Hindlimb muscle (tissue), 1 donor: ENCODE results near the gene NEU4. TPM values are rescaled to one million over a fixed set of nuclear protein-coding genes. Genes with fewer than 3 reads are reported as not detected.
"Not testable (repeated sequence)": the region's sequence is repeated elsewhere in the genome, so short reads cannot be mapped to it uniquely, and the experiment has no call there.

ENCODE experiments used
- DNase-seq: peaks from one replicate; pipeline ENCODE4 v3.0.0-alpha.2; 2013
- polyA plus RNA-seq: library from polyadenylated mRNA; unstranded; fragments of 120-200 nt; gene quantifications from one replicate; pipeline ENCODE4 v1.2.1, GENCODE V29; 2013; ENCODE audit not compliant: insufficient read length

The NEU4 gene
- polyA plus RNA-seq, 1 donor = 6.7 TPM

DNA sequence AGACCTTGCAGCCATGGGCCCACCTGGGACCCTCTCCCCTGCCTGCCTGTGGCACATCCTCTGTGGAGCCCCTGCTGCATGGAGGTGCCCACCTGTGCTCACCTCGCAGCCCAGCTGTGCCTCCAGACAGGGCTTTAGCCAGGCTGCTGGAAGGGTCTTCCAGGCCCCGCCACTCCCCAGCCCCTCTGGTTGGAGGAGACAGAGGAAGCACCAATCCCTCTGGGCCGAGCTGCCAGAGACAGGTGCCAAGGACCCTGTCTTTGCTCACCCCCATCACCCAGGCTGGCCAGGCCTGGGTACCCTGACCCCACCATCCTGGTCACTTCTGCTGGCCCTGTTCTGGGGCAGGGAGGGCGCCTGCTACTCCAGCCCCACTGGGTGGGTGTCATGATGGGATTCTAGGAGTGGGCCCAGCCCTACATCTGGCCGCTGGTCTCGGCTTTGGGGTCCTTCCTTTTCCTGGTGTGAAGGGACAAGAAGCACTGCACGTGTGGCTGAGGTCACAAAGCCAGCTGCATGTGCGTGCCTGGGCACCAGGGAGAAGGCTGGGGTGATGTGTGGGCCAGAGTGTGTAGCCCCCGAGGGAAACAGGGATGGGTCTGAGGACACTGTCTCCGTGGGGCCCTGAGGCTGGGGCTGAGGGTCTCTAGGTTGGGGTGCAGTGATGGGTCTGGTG lies 9.3 kb upstream of the NEU4 start:
- no peak for DNase-seq

DNA sequence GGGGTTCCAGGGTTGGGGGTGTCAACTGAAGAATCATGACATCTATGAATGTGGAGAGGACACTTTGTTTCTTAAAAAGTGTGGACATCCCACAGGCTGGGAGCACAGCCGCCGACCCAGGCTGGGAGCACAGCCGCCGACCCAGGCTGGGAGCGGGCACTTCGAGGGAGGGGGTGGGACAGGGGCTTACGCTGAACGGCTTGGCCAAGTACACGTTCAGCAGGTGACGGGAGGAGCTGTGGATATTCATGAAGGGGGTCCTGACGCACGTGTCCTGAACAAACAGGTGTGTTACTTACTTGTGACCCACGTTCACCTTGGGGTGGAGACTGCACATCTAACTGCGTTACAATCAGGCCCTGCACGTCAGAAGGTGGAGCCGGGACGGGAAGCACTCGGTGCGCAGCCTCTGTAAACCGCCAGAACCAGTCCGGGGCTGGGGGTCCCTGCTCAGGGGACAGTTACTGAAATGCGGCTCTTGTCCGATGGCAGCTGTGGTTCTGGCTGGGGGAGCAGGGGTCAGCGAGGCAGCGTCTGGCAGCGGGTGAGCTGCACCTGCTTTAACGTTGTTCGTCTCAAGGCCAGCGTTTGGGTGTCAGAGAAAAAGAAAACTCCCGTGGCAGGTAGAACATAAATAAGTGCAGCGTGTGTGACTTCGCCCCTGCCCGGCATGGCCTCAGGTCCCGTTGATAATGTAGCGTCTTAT lies 8.6 kb upstream of the NEU4 start:
- DNase-seq = not testable (repeated sequence)

DNA sequence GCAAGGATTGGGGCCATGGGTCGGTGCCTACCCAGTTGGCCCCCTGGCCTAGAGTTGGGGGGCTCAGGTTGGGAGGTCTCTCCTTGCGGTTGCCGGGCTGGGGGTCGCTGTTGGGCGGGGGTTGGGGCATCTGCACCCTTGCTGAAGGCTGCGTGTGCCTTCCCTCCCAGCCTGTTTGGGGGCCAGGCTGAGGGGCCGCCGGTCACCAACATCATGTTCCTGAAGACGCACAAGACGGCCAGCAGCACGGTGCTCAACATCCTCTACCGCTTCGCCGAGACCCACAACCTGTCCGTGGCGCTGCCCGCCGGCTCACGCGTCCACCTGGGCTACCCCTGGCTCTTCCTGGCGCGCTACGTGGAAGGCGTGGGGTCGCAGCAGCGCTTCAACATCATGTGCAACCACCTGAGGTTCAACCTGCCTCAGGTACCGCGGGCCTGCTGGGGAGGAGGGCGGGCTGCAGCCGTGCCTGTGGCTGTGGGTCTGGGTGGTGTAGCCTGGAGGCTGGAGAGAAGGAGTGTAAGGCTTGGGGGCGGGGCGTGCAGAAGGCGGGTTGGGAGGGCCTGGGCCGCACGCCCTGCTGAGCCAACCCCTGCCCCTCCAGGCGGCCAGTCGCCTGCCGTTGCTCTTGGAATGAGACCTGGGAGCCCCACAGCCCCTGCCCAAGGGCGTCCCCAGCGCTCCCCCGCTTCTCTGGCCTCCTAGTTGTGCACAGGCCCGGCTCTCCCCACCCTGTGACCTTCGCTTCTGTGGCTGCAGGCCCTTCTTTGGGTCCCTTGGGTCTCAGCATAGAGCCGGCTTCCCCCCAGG lies 7.2 kb upstream of the NEU4 start:
- no peak for DNase-seq

DNA sequence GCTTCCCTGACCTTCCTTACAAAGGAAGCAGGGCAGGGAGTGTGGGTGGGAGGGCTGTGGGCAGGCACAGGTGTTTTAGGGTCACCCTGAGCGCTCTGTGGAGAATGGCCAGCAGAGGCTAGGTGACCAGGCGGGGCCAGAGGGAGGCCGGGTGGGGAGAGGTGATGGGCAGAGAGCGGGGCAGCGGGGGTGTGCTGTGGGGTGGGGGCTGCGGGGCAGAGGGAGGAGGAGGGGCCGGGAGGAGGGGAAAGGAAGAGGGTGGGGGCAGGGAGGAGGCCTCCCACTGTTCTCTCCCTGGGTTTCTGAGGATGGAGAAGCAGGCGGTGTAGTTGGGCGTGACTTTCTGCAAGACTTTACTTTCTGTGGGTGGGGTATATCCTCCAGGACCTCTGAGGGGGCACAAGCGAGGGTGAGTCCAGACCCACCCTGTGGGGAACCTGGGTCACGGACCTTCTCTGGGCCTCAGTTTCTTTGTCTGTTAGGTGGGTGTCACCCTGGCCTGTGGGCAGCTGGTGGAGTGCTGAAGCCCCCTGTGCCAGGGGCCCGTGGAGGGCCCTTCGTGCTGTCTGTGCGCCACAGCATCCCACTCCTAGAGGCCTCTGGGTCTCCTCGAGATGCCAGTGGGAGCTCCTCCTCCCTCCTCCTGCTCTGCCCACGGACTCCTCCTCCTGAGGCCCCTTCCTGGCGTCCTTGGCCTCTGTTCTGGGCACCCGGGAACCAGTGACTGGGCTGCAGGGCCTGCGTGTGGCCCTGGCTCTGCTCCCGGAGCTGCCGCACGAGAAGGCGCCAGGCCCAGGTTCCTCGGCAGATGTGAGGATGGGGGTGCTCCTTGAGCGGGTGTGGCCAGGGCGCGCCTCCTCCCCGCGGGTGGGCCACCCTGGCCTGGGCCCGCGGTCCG lies 6.3 kb upstream of the NEU4 start:
- DNase-seq = no peak

DNA sequence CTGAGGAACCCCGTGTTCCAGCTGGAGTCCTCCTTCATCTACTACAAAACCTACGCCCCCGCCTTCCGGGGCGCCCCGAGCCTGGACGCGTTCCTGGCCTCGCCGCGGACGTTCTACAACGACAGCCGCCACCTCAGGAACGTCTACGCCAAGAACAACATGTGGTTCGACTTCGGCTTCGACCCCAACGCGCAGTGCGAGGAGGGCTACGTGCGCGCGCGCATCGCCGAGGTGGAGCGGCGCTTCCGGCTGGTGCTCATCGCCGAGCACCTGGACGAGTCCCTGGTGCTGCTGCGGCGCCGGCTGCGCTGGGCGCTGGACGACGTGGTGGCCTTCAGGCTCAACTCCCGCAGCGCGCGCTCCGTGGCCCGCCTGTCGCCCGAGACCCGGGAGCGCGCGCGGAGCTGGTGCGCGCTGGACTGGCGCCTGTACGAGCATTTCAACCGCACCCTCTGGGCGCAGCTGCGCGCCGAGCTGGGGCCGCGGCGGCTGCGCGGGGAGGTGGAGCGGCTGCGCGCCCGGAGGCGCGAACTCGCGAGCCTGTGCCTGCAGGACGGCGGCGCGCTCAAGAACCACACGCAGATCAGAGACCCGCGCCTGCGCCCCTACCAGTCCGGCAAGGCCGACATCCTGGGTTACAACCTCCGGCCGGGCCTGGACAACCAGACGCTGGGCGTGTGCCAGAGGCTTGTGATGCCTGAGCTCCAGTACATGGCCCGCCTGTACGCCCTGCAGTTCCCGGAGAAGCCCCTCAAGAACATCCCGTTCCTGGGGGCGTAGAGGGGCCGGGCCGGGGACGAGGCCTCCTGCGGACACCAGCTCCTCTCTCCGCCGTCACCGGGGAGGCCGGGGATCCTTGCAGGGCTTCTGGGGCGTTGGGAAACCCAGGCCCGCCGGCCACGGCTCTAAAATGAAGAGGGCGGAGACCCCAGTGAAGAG lies 5.3 kb upstream of the NEU4 start:
- DNase-seq = peak; percentile 79

DNA sequence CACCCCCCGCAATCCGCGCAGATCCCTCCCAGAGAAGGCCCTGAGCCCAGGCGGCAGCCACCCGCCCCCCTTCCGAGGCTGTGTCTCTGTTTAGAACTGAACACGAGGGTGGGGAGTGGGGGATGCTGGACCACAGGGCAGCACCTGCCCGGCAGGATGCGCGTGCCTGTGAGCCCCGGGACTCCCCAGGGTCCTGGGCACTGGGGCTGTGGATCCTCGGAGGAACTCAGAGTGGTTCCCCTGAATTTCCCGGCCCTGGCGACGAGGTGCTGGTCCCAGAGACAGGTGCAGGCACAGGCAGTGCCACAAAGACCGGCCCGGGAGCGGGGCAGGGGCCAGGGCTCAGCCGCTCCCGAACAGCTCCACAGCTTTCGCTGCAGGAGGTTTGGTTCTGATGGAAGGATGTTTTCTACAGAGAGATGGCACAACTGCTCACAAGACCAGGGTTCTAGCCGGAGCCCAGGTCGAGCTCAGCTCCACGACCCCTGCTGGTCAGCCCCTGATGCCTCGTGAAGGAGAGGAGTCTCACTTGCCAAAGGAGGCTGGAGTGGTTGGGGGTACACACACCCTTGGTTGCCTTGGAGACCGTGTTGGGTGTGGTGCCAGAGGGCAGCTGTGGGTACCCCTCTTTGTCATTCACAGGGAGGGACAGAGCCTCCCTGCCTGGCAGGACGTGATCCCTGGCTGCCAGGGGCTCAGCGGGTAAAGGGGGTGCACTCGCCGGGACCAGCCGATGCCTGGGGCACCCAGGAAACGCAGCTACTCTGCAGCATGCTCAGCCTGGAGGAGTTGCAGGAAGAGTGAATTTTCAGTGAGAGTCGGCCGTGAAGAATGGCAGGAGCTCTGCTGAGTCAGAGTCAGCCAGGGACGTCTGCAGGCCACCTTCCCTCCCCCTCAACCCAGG lies 4.4 kb upstream of the NEU4 start:
- no peak for DNase-seq

DNA sequence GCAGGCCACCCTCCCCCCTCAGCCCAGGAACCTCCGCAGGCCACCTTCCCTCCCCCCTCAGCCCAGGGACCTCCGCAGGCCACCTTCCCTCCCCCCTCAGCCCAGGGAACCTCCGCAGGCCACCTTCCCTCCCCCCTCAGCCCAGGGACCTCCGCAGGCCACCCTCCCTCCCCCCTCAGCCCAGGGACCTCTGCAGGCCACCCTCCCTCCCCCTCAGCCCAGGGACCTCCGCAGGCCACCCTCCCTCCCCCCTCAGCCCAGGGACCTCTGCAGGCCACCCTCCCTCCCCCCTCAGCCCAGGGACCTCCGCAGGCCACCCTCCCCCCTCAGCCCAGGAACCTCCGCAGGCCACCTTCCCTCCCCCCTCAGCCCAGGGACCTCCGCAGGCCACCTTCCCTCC lies 2.8 kb upstream of the NEU4 start:
- DNase-seq = not testable (repeated sequence)

DNA sequence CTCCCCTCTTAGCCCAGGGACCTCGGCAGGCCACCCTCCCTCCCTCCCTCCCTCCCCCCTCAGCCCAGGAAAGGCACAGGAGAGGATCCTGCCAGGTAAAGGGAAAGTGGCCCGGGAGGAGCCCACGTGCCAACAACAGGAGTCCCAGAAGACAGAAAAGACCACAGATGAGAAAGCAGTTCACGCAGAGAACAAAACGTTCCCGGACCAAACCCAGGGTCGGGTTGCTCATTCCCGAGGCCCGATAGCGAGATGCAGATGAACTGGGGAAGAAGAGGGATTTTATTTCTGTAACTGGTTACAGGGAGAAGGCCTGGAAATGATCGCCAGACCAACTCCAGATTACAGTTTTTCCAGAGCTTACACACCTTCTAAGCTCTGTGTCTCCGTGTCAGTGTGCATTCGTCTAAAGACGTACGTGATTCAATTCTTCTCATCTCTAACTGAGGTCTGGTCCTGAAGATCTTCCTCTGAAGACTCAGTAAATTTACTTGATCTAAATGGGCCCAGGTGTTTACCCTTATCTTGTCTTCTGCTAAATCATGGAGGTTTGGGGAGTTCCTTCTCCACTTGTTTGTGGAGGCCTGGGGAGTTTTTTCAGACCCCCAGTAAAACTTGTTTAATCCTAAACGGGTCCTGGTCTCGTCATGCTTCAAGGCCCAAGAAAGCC lies 807 bp upstream of the NEU4 start:
- no peak for DNase-seq

DNA sequence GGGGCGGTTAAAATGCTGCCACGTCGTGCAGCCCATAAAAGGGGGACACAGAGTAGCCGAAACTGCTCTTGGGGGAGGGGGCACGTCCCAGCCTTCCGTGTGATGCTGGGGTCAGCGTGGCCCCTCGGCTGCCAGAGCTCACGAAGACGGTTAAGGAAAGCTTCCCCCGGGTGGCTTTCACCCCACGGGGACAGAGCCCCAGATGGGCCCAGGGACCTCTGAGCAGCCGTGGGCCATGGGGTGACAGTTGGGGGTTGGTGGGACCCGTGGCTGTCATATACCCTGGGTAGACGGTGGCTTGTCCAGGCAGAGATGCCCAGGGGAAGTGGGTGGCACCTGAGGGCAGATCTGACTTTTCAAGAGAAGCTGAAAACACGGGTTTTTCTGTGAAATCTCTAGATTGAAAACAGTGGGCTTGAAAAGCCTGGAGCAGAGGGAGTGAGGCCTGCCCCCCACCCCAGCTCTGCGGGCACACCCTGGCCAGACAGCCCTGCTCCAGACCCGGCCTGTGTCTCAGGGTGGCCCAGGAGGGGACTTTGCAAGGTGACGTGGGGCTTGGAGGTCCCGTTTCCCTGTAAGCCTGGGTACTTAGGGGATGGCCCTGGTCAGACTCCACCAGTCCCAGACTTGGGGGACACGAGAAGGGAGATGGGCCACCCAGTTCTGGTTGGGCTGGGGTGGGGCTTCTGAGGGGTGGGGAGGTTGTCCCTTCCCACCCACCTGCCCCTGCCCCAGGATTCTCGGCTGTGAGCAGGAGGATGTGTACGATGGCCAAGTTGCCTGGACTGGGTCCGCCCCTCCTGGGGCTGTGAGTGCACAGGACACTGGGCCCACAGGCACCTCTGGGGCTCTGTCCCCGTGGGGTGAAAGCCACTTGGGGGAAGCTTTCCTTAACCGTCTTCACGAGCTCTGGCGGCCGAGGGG lies 652 bp downstream of the NEU4 start:
- no peak for DNase-seq

DNA sequence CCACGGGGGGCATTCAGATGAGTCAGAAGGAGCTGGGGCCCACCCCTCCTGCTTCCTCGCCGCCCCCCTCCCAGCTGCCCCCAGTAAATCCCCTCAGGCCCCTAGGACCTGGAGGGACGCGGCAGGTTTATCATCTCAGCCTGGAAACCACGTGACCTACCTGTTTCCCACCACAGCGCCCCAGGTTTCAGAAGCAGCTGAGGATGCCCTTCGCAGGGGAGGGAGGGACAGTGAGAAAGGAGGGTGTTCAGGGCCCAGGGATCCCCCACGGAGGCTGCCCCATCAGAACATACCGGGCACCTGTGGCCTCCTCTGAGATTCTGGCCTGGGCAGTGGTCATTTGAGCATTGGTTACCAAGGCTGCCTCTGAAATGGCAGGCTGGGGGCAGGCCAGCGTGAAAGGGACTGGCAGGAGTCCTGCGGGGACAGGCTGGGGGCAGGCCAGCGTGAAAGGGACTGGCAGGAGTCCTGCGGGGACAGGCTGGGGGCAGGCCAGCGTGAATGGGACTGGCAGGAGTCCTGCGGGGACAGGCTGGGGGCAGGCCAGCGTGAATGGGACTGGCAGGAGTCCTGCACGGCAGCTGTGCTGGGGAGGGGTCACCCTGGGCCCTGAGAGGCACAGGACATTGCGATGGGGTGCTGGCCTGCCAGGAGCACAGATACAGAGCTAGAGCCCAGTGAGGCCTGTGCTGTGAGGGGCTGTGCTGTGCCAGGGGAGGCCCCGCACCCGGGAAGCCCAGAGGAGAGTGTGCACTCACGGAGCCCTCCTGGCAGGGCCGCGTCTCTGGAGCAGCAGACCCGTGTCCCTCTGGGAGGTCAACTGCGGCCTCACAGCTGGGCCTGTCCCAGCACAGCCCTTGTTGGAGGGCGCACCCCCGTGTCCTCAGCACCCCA lies 1.6 kb downstream of the NEU4 start:
- no peak for DNase-seq

DNA sequence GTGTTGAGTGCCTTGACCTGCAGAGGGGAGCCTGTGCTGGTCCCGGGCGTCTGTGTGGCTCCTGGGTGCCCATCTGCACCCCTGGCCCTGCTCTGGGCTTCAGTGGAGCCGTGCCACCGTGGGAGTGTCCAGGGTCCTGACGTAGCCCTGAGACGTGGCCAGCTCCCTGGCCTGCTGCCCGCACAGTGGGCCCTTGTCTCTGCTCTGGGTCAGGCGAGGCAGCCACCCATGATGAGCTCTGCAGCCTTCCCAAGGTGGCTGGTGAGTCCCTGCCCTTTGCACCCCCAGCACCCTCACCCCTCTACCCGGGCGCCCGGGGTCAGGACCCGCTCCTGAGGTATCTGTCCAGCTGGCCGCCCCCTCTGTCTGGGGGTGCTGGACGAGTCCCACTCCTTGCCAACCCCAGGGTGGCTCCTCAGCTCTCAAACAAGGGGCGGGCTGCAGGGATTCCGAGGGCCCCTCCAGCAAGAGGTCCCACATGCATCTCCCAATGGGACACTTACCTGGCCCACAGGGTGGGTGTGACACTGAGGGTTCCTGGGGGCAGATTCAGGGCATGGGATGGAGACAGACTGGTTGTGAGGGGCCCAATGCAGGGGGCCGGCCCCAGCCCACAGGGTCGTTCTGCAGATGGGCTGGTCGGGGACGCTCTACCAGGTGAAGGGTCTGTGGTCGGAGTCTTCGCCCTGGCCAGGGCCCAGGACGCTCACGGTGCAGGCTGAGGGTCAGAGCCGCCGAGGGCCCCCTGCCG lies 2.4 kb downstream of the NEU4 start:
- no peak for DNase-seq

DNA sequence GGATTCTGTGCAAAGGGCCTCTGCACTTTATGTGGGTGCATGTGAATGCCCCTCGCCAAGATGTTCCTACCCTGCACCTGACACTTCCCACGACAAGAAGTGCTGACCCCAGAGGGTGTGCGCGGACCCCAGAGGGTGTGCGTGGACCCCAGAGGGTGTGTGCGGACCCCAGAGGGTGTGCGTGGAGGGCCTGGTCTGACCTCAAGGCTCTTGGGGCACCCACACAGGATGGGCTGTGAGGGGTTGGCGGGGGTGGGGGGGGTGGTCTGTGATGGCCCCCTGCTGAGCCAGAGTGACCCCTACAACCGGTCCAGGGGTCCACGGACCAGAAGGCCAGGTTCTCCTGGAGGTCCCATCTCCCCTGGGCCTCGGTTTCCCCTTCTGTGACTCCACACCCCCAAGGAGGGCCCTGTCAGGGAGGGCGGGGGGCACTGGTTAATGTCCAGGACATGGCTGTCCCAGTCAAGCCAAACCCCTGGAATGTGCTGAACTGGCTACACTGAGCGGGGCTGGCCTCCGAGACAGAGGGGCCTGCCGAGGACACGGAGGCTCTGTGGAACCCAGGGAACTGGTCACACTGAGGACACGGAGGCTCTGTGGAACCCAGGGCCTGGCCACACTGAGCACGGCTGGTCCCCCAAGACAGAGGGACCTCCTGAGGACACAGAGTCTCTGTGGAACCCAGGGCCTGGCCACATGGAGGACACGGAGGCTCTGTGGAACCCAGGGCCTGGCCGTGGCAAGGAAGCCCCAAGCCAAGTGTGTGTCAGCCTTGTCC lies 3.1 kb downstream of the NEU4 start:
- DNase-seq = no peak

DNA sequence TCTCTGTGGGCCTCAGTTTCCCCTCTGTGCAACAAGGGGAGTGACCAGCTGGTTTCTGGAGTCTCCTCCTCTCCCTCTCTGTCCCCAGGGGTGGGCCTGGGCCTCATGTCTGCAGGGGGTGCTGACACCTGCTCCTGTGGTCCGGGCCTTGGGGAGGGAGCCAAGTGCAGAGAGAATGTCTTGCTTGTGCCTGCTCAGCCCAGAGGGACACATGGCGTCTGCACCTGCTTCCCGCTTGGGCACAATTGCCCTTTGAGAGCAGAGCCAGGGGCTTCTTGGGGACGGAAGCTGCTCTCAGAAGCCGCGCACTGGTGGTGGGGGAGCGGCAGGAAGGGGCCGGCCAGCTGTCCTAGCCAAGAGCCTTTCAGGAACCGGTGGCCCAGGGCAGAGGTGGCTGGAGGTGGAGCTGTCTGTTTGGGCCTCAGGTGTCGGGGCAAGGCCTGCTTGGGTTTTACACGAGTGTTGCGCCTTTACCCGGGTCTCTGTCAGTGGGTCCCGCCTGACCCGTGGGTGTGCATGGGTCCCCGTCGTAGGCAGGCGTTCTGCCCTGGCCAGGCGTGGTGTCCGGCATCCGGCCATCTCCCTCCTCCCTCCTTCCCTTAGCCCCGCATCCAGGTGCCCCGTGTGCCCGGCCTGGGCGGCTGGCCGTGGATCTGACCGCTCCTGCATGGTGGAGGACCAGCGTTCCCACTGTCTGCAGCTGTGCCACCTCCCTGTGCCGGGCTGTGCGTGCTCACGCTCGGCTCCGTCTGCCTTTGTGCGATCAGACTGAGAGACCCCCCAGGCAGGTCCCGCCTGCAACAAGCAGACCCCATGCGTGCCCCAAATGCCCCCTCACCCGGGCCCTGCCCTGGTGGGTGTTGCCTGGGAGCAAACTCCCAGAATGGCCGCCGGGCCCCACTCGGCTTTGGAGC lies 4.0 kb downstream of the NEU4 start:
- no peak for DNase-seq

DNA sequence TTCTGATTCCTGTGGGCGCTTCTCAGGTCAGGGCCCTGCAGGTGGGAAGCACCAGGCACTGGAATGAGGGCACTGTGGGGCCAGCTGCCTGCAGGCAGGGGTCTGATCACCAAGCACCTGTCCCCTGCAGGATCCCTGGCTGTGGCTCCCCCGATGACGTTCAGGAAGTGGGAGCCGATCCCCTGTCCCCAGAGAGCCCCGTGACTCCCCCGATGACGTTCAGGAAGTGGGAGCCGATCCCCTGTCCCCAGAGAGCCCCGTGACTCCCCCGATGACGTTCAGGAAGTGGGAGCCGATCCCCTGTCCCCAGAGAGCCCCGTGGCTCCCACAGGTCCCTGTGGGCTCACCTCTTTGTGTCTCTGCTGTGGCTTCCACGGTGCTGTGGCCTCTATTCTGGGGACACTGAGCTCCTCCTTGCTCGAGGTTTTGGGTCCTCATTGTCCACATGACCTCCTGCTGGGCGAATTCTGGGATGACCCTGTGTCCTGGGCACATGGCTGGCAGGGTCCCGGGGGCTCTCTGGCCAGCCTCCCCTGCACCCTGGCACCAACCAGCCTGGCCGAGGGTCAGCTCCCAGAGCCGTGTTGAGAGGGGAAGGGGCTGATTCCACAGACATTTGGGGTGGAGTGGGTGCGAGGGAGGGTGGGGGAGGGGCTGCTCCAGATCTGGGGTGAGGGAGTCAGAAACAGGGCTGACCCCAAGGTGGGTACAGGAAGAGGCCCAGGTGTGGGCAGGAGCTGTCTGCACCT lies 4.8 kb downstream of the NEU4 start:
- no peak for DNase-seq
